HepG2 (cell line): ENCODE data around the gene COL9A3.

Source experiments
- ATF3 ChIP-seq: sonication (generic); formaldehyde crosslinking; IDR thresholded peaks from 2 replicates; pipeline ENCODE4 v1.4.0; 2020; ENCODE audit warnings: missing genetic modification reagents
- CTCF ChIP-seq: sonication (generic); formaldehyde crosslinking; IDR thresholded peaks from 2 replicates; pipeline ENCODE4 v1.5.0; 2020; ENCODE audit warnings: mild to moderate bottlenecking, missing genetic modification reagents, moderate library complexity
- KAT2B ChIP-seq: fragments of 150-350 bp; IDR thresholded peaks from 2 replicates; pipeline ENCODE4 v1.6.1; 2014; ENCODE audit warnings: low read depth, low read length, borderline replicate concordance
- KLF11 ChIP-seq: IDR thresholded peaks from 2 replicates; pipeline ENCODE4 v1.6.1; 2016; ENCODE audit warnings: missing compliant biosample characterization
- NFATC3 ChIP-seq: sonication (generic); formaldehyde crosslinking; IDR thresholded peaks from 2 replicates; pipeline ENCODE4 v1.5.1; 2020; ENCODE audit warnings: mild to moderate bottlenecking, missing genetic modification reagents
- POLR2A ChIP-seq, 2 experiments: IDR thresholded peaks; 2 replicates each; pipeline ENCODE4 v1.6.1; 2011; ENCODE audit warnings: low read depth in 2 of 2, low read length in 2 of 2, mild to moderate bottlenecking in 1 of 2, moderate library complexity in 1 of 2; ENCODE audit not compliant: insufficient read depth in 1 of 2
- YY1 ChIP-seq: IDR thresholded peaks from 2 replicates; pipeline ENCODE4 v1.6.1; 2011; ENCODE audit warnings: low read length, low read depth, moderate library complexity, mild to moderate bottlenecking; ENCODE audit not compliant: insufficient read depth, insufficient replicate concordance
- ZBTB26 ChIP-seq: IDR thresholded peaks from 2 replicates; pipeline ENCODE4 v1.6.1; 2016; ENCODE audit warnings: missing compliant biosample characterization, missing genetic modification reagents, borderline replicate concordance
- ZHX1 ChIP-seq: sonication (generic); formaldehyde crosslinking; IDR thresholded peaks from 2 replicates; pipeline ENCODE4 v1.8.1; 2022; ENCODE audit warnings: low read depth, mild to moderate bottlenecking, missing genetic modification reagents
- ZNF256 ChIP-seq: sonication (generic); formaldehyde crosslinking; conservative IDR thresholded peaks from 2 replicates; pipeline ENCODE4 v1.4.0; 2020; ENCODE audit warnings: missing genetic modification reagents
- ZNF331 ChIP-seq: sonication (generic); formaldehyde crosslinking; IDR thresholded peaks from 2 replicates; pipeline ENCODE4 v1.4.0; 2020; ENCODE audit warnings: missing genetic modification reagents
- ZNF431 ChIP-seq: sonication (generic); formaldehyde crosslinking; IDR thresholded peaks from 2 replicates; pipeline ENCODE4 v1.9.0; 2022; ENCODE audit warnings: missing genetic modification reagents, low read depth, mild to moderate bottlenecking, borderline replicate concordance

- TF ChIP-seq ATF3 = no peak
- TF ChIP-seq POLR2A (IDR thresholded peaks at IDR 0.05; ENCODE audit: insufficient read depth in 1 of 2, low read depth in 2 of 2, low read length in 2 of 2) = no peak
- TF ChIP-seq YY1 = no peak
- TF ChIP-seq ZNF256 = no peak
- TF ChIP-seq ZHX1 (CRISPR knock-in tag) = no peak
- TF ChIP-seq KAT2B = no peak
- no peak for TF ChIP-seq CTCF (CRISPR knock-in tag)
- TF ChIP-seq ZBTB26 = no peak
- no peak for TF ChIP-seq ZNF331
- no peak for TF ChIP-seq NFATC3 (CRISPR knock-in tag)
- no peak for TF ChIP-seq KLF11 (CRISPR knock-in tag)
- no peak for TF ChIP-seq ZNF431 (CRISPR knock-in tag)
Measured at GRCh38 chr20:62787321-62787720, 29.5 kb upstream of the COL9A3 start.
